HG03354 (cell line): ENCODE measurements around the gene SPI1.
"Not testable (repeated sequence)": the region's sequence is repeated elsewhere in the genome, so short reads cannot be mapped to it uniquely, and the experiment has no call there.

Source experiments
- ATAC-seq: cut with Tn5 transposase; IDR thresholded peaks from one replicate; pipeline ENCODE4 v1.9.1; 2021; ENCODE audit warnings: mild to moderate bottlenecking; ENCODE audit not compliant: unreplicated experiment, poor library complexity, severe bottlenecking

Gene SPI1

DNA sequence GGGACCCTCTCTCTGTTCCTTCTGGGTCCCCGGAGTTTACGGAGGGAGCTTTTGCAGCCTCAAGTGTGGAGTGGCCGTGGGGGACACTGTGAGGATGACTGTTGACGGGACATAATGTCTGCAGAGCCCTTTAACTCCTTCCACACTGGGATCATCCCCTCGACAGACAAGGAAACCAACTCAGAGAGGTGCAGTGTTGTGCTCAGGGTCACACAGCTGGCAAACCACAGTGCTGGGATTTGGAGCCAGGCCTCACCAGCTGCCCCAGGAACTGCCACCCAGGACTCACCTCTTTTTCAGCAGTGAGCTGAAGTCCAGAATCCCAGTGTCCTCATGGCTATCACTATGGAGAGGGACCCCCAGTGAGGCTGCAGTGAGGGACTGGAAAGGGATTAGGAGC is 31.2 kb downstream of the SPI1 start:
- ATAC-seq, result no peak

DNA sequence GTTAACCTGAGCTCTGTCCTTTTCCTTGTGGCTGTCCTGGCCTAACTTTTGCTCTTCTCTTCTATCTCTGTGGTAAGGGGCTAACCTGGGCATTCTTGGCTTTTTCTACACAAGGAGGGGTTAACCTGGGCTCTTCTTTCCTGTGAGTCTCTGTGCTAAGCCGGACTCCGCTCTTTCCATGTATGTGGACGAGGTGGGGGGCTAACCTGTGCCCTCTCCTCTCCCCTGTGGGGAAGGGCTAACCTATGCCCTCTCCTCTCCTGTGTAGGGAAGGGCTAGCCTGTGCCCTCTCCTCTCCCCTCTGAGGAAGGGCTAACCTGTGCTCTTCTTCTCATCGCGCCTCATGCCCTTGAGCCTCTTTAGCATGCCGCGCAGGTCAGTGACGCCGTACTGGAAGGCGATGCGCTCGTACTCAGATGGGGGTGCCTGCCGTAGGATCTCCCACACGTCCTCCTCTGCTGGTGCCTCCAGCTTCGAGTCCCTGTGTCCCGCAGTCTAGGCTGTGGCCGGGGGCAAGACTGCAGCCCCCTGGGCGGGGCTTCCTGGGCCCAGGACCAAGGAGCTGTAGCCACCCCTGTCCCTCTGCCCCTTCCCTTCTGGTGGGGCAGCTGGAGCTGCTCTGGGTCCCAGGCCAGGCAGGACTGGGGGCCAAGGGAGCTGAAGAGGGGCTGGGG is 32.3 kb downstream of the SPI1 start:
- no peak for ATAC-seq

DNA sequence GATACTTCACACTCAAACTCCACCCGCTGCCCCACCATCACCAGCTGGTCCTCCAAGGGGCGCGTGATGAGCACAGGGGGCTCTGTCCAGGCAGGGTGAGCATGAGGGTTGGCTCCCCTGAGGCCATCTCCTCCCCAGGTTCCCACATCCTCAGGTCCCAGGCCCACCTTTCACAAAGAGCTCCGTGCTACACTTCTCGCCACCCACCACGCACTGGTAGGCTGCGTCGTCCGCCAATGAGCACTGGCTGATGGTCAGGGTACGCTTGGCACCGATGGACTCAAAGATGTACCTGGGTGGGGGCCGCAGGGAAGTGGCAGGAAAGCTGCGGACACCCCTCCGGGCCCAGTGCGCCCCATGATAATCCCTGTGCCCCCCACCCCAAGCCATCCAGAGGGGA is 35.5 kb downstream of the SPI1 start:
- no peak for ATAC-seq

DNA sequence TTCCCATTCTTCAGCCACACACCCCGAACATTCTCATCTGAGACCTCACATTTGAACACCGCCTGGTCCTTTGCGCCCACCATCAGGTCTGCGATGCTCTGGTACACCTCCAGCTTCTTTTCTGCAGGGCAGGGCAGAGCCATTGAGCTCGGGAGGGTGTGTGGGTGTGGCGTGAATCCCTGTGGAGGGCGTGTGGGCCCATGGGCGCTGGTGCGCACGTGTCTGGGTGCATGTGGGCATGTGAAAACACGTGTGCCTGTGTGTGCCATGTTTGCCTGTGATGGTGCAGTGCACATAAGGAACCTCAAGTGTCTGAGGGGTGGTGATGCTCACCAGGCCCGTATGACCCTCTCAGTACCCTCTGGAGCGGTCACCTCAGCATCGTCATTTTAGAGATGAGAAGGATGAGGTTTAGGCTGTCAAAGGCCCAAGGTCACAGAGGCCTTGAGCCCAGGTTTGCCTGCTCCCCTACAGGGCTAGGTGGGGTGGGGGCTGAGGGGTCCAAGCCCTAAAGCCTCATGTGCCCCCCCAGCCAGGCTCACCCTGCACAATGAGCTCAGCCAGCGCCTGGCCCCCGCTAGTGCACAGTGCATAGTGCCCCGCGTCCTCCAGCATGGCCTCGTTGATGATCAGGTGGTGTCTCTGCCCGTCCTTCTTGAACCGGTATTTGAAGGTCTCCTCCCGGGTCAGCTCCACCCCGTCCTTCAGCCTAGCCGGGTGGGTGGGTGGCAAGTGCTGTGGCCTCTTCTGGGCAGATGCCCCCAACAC is 36.1 kb downstream of the SPI1 start:
- no peak for ATAC-seq

DNA sequence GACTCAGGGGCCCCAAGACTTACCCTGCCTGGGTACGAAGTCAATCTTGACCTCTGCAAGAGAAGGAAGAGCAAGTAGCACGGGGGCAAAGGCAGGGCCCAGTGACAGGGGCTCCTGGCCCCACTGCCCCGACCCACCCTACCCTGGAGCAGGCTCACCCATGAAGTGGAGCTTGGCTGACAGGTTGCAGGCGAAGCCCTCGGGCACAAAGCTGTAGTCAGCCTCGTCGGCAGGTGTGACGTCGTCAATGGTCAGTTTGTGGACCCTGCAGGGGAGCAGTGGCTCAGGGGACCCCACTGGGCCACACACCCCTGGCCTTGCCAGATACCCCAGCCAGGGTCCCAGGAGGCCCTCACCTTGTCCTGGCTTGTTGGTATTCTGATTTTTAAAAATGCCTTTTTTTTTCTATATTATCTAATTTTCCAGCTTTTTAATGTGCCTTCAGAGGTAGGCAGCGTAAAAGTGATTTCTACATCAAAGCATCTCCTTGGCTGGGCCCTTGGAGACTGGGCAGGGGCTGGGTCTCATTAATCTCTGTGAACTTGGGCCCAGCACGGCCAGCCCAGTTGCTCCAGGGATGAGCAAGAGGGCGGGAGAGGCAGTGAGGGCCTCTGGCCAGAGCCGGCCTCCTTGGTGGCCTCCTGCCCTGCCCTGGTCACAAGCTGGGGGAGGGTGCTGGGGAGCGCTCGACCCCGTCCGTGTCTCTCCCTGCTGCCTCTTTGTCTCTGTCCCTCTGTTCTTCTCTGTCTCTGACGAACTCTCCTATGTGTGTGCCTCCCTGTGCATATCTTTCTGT is 37.2 kb downstream of the SPI1 start:
- no peak for ATAC-seq

DNA sequence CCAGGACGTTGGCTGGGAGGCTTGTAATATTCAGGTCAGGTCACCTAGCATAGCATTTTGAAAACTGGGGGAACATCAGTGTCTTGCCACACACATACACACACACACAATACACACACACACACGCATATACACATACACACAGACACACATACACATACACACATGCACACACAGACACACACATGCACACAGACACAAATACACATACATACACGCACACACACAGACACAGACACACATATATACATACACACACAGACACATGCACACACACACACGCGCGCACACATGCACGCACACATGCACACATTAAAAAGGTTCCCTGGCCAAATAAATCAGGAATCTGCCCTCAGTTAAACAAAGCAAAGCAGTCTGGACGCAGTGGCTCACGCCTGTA is 38.3 kb downstream of the SPI1 start:
- no peak for ATAC-seq

DNA sequence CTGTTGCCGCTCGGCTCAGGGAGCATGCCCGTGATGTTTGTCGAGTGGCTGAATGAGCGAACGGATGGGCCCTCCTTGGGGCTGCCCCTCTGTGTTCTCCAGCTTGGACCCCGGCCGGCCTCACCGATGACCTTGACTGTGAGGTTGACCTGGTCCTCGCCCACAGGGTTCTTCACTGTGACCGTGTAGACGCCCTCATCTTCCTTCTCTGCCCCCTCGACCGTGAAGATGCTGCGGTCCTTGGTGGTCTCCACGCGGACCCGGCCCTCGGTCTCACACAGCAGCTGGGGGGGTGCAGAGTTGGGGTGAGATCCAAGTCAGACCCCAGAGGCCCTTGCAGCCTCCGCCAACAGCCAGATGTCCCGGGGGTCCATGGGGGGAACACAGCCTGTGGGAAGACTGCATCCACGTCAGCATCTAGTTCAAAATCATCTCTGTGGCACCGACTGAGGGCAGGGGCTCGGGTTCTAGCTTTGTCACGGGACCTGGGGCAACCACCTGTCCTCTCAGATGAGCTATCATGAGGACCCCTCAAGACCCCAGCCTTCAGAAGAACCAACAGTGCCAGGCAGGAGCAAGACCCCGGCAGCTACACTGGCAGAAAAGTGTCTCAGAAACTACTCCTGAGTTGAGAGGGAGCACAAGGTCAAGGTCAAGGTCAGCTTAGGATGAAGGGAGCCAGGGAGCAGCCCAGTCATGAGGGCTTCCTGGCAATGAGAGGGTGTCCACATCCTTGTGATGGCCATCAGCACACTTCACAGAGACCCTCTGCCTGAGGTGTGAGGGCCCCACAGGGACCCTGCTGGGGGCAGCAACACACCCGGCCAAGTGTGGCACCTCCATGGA is 39.7 kb downstream of the SPI1 start:
- ATAC-seq, result no peak

DNA sequence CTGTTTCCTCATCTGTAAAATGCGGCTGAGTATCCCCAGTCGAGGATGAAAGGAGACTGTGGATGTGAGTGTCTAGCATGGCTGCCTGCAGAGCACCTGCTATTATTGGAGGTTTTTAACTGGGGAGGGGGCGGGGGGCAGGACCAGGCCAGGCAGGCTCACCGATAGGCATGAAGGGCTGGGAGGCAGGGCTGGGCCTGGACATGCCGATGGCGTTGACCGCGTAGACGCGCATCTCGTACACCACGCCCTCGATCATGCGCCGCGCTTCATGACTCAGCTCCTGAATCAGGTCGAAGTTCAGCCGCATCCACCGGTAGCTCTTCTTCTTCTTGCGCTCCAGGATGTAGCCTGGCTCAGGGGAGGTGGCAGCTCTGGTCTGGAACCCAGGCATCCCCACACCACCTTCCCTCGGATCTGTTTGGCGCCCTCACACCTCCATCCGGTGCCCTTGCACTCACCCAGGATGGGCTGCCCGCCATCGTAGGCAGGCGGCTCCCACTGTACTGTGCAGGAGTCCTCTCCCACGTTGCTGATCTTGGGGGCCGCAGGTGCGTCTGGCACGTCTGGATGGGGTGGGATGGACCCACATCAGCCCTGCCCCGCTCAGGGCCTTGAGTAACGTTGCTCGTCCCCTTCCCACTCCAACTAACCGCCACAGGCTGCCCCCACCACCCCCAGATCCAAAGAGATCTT is 41.0 kb downstream of the SPI1 start:
- ATAC-seq, result no peak

DNA sequence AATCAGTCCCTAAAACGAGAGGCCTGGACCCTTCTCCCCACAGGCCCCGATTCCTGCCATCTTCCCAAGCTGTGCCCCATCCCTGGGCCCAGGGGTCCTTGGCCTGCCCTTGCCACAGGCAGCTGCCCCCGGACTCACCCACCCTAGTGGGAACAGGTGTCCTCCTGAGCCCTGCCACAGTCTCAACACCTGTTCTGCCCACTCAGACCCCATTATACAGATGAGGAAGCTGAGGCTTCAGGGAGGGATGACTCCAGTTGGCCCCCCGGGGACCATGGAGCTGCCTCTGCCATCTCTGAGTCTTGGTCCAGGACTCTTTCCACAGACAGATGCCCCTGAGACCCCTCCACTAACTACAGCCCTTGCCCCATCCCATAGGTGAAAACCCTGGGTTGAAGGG is 41.8 kb downstream of the SPI1 start:
- no peak for ATAC-seq

DNA sequence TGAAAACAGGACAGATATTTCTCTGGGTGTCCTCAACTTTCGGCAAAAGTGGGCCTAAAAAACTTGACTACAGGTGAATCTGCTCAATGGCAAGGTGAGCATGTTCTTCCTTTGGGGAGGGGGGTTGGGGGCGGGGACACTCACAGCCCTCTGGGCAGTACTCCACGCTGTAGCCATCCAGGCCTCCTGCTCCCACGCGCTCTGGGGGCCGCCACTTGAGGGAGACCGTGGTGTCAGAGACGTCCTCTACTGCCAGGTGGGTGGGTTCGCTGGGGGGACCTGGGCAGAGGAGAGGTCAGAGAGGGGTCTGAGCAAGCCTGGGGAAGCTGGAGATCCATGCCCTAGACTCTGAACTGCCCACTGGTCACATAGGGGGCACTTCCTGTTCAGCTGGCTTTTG is 42.6 kb downstream of the SPI1 start:
- no peak for ATAC-seq

DNA sequence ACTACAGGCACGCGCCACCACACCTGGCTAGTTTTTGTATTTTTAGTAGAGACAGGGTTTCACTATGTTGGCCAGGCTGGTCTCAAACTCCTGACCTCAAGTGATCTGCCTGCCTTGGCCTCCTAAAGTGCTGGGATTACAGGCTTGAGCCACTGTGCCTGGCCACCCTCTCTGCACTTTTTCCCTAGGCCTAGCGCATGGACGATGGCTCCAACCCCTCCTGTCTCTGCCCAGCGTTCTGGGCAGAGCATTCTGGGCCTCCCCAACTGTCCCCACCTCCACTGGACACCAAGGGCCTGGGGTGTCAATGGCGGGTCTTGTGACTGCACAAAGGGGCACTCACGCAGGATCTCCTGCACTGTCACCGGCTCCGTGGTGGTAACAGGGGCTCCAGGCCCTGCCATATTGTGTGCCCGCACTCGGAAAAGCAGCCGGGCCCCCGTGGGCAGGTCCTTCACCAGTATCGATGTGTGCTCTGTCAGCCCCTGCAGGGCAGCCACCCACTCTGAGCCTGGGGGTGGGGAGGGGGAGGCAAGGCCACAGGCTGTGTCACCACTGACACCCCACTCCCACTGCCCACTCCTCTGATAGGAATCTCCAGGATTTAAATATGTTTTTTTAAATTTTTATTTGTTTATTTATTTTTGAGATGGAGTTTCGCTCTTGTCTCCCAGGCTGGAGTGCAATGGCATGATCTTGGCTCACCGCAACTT is 43.5 kb downstream of the SPI1 start:
- ATAC-seq, result not testable (repeated sequence)

DNA sequence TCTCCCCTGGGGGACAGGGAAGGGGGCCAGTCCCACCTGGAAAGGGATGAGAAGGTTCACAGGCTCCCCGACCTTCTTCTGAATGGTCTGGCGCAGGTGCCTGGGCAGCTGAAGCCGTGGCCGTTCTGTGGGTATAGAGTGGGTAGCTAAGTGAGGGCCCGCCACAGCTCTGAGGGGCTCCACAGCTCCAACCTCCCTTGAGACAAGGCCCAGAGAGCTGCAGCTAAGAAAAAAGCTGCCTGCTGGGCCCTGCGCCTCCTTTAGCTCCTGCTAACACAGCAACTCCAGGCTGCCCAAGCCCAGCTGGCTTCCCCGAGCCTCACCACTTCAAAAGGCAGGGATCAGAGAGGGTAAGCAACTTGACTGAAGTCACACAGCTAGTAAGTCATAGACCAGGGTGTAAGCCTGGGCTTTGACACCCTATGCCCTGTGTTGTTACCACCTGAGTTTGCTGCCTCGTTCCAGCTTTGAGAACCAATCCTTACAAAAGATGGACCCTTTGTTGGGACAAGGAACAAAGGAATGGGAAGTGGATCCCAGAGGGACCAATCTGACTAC is 44.4 kb downstream of the SPI1 start:
- no peak for ATAC-seq

DNA sequence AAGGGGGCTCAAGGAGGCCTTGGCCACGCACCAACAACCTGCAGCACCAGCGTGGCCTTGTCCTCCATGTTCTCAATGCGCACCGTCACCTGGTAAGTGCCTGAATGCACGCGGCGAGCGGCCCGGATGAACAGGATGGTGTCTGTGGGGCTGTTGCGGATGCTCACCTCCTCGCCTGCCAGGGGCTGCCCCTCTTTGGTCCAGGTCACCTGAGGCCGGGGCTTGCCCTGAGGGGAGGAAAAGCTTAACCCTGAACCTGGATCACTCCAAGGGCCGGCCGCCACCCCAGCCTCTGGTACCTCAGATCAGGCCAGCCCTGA is 44.9 kb downstream of the SPI1 start:
- ATAC-seq, result no peak

DNA sequence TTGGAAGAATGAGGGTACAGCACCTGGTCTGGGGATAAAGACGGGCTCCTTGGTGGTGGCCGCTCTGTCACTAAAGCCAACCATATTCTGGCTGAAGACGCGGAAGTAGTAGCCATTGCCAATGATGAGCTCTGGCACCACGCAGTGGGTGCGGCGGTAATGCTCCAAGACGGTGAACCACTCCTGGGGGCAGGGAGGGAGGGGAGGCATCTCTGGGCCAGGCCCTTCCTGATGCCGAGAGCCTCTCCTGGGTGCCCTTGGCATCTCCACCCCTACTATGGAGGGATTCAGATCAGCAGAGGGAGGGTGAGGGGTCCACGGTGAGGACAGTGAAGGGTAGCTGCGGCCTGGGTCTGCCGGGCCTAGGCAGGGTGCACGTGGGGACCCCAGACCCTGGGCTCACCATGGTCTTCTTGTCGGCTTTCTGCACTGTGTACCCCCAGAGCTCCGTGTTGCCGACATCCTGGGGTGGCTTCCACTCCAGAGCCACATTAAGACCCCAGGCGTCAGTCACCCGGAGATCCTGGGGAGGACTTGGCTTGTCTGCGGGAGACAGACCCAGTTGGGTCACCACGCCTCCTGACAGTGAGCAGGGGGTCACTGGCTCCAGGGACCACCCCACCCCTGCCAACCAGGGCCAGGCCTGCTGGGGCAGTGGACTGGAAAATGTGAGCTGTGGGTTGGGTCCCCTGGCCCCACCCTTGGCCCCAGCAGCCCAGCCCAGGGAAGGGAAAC is 45.4 kb downstream of the SPI1 start:
- ATAC-seq, result no peak

DNA sequence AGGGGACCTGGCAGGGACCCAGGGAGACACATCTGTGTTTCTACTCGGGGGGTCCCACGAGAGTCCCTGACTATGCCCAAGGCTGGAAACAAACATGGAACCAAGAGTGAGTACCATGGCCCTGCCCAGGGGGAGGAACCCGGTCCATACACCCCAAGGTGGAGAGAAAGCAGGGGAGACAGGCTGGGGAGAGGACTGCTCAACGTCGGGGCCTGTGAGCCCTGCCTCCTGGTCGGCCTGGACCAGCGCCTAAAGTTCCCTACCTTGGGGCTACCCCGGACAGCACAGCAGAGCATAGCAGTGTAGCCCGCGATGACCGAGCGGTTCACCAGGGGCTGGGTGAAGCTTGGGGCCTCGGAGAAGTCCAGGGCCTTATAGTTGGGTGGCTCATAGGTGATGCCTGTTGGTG is 46.0 kb downstream of the SPI1 start:
- ATAC-seq, result no peak

DNA sequence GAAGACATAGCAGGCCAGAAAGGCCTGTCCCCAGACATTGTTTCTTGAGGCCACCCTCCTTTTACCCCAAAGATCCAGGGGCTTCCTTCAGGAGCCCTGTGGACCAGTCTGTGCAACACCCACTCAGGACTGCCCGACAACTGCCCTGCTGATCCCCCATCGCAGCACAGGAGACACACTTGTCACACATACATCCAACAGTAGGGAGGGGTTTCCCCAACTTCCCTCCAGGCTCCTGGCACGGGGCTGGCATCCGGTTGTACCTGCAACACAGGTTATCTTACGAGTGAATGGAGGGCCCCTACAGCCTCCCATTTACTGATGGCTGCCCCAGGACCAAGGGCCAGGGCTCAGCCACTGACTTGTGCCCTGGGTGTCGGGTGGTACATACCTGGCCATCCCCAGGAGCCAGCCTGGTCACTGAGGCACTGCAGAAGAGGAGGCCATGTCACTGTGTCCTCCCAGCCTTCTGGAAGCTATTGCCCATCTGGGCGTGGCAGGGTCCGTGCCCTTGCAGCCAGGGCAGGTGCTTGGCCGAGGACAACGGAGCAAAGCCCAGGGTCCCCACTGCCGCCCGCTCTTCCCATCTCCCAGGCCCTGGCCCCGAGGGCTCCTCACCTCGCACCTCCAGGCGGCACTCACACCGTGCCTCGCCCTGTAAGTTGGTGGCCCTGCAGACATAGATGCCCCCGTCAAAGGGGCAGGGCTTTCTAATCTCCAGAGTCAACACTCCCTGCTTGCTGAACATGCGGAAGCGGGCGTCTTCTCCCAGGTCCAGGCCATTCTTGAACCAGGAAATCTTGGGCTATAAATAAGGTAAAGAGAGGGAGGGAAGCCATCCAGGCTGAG is 46.7 kb downstream of the SPI1 start:
- ATAC-seq, result no peak
